ENCODE data around the gene FAM228B.

DNA sequence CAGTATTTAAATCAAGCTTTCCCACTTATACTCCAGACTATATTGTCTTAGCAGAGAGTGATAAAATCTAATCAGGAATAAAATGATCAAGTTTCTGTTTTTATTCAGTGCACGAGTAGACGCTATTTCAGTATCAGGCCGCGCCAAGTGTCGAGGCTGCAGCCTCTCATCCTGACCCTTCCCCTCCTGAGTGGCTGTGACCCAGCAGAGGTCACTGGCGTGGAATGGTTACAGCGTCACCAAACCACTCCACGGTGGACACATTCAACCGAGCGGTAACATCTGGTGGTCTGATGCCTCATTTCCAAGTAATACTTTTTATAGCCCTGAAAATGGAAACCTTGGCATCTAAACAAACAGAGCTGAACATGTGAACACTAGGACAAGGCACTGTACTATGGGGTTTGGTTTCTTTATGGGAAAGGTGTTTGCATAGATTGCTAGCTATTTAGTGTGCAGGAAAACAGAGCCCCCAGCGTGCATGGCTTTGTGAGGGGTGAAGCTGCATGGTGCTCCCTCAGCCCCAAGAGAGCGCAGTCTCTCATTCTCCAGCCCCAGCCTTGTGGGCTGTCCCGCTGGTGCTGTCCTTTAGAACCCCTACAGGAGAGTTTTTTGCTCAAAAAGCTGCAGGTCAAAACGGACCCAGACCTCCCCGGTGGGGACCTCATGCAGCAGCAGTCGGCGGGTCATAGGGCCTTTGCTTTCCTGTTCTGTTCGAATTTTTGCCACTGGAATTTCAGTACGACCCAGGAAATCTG is 79.9 kb downstream of the FAM228B start:
- TF ChIP-seq, protein P1, sequence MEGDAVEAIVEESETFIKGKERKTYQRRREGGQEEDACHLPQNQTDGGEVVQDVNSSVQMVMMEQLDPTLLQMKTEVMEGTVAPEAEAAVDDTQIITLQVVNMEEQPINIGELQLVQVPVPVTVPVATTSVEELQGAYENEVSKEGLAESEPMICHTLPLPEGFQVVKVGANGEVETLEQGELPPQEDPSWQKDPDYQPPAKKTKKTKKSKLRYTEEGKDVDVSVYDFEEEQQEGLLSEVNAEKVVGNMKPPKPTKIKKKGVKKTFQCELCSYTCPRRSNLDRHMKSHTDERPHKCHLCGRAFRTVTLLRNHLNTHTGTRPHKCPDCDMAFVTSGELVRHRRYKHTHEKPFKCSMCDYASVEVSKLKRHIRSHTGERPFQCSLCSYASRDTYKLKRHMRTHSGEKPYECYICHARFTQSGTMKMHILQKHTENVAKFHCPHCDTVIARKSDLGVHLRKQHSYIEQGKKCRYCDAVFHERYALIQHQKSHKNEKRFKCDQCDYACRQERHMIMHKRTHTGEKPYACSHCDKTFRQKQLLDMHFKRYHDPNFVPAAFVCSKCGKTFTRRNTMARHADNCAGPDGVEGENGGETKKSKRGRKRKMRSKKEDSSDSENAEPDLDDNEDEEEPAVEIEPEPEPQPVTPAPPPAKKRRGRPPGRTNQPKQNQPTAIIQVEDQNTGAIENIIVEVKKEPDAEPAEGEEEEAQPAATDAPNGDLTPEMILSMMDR (conservative IDR thresholded peaks at IDR 0.05; ENCODE audit: low read length), result no peak
- no peak for TF ChIP-seq EZH2phosphoT487 (IDR thresholded peaks at IDR 0.05; ENCODE audit: borderline replicate concordance)

Measured in Loucy (cell line).